Naive B cell (primary cell): ENCODE results near the gene HSD17B12. TPM values are rescaled to one million over a fixed set of nuclear protein-coding genes. Genes with fewer than 3 reads are reported as not detected.
"Not testable (repeated sequence)": the region's sequence is repeated elsewhere in the genome, so short reads cannot be mapped to it uniquely, and the experiment has no call there.

Experiments used
- ATAC-seq, 2 donors: fragments of 150-1000 bp; cut with Tn5 transposase; 2 replicates each; pipeline ENCODE4 v1.10.0; 2021; ENCODE audit warnings: low read depth in 2 of 2, mild to moderate bottlenecking in 2 of 2, moderate library complexity in 2 of 2
- DNase-seq: peaks from one replicate; pipeline ENCODE4 v3.0.0; 2022
- H3K27ac Mint-ChIP-seq, 6 donors: one replicate each; pipeline ENCODE4 v1.8.0; 2020 to 2022; ENCODE audit warnings: mild to moderate bottlenecking in 6 of 6, mixed read lengths in 6 of 6, moderate library complexity in 5 of 6, inconsistent platforms in 2 of 6
- H3K27me3 Mint-ChIP-seq, 3 donors: one replicate each; pipeline ENCODE4 v1.8.0; 2021 to 2022; ENCODE audit warnings: mixed read lengths in 3 of 3, mild to moderate bottlenecking in 1 of 3
- H3K36me3 Mint-ChIP-seq, 2 donors: one replicate each; pipeline ENCODE4 v1.8.0; 2020 to 2022; ENCODE audit warnings: mixed read lengths in 2 of 2, inconsistent platforms in 1 of 2, mild to moderate bottlenecking in 1 of 2
- H3K4me1 Mint-ChIP-seq, 3 donors: one replicate each; pipeline ENCODE4 v1.8.0; 2020 to 2022; ENCODE audit warnings: mixed read lengths in 3 of 3, inconsistent platforms in 1 of 3, mild to moderate bottlenecking in 1 of 3, moderate library complexity in 1 of 3
- H3K4me3 Mint-ChIP-seq, 8 donors: one replicate each; pipeline ENCODE4 v1.8.0; 2020 to 2022; ENCODE audit warnings: mild to moderate bottlenecking in 8 of 8, mixed read lengths in 8 of 8, moderate library complexity in 8 of 8, inconsistent platforms in 2 of 8
- H3K9me3 Mint-ChIP-seq, 7 donors: one replicate each; pipeline ENCODE4 v1.8.0; 2020 to 2022; ENCODE audit warnings: mixed read lengths in 7 of 7, mild to moderate bottlenecking in 5 of 7, inconsistent platforms in 2 of 7, moderate library complexity in 1 of 7
- polyA plus RNA-seq, 6 donors: library from polyadenylated mRNA; unstranded; fragments of 300-500 nt; fragmentation: Illumina TruSeq; gene quantifications; one replicate each; pipeline ENCODE4 v1.2.3, GENCODE V29; 2021; ENCODE audit warnings: low read depth in 6 of 6

HSD17B12 gene
- polyA plus RNA-seq, 6 donors from 2014 or later, result 27.1 to 49.8 (median 40.6) TPM

GRCh38 chr11:43664295-43664694 is 16.2 kb upstream of the HSD17B12 start:
- Mint-ChIP-seq H3K4me3 (no peak overlapping the region), H3K27me3 (peaks cover 11 to 40% (median 35%) of the 10 kb centered on the region in 3 donors), H3K4me1 (no peaks in the 10 kb centered on the region), H3K36me3 (peaks cover 0 to 5% of the 10 kb centered on the region in 2 donors), H3K27ac (peak overlapping the region in 1 of 6 donors; percentile 44), H3K9me3 (peaks cover 0 to 5% (median 0%) of the 10 kb centered on the region in 7 donors)
- no peak for DNase-seq
- no peak for ATAC-seq

- DNase-seq, H3K9me3 Mint-ChIP-seq, H3K36me3 Mint-ChIP-seq, ATAC-seq, H3K27ac Mint-ChIP-seq, H3K4me1 Mint-ChIP-seq, H3K4me3 Mint-ChIP-seq: not testable (repeated sequence)
- peaks cover 29 to 35% (median 30%) of the 10 kb centered on the region in 3 donors for H3K27me3 Mint-ChIP-seq
Measured at GRCh38 chr11:43671284-43671683, 9.3 kb upstream of the HSD17B12 start.

- H3K4me1 Mint-ChIP-seq, result peaks cover 0 to 5% (median 5%) of the 10 kb centered on the region in 3 donors
- no peak overlapping the region for H3K27ac Mint-ChIP-seq
- no peak for ATAC-seq
- no peak for DNase-seq
- no peak overlapping the region for H3K4me3 Mint-ChIP-seq
- H3K9me3 Mint-ChIP-seq, result peaks cover 0 to 3% (median 0%) of the 10 kb centered on the region in 7 donors
- no peaks in the 10 kb centered on the region for H3K36me3 Mint-ChIP-seq
- H3K27me3 Mint-ChIP-seq, result peaks cover 15 to 24% (median 17%) of the 10 kb centered on the region in 3 donors
Measured at GRCh38 chr11:43674560-43674959, 6.0 kb upstream of the HSD17B12 start.

- H3K9me3 Mint-ChIP-seq, result peaks cover 2 to 6% (median 4%) of the 10 kb centered on the region in 7 donors
- H3K4me1 Mint-ChIP-seq, result peaks cover 9 to 24% (median 18%) of the 10 kb centered on the region in 3 donors
- H3K4me3 Mint-ChIP-seq, result peak overlapping the region in 1 of 8 donors; percentile 53
- H3K27me3 Mint-ChIP-seq, result peaks cover 10 to 18% (median 15%) of the 10 kb centered on the region in 3 donors
- no peak overlapping the region for H3K27ac Mint-ChIP-seq
- ATAC-seq (no peak), DNase-seq (no peak)
- no peaks in the 10 kb centered on the region for H3K36me3 Mint-ChIP-seq
Measured at GRCh38 chr11:43676933-43677332, 3.6 kb upstream of the HSD17B12 start.

GRCh38 chr11:43681401-43681942 is 934 bp downstream of the HSD17B12 start:
- peak overlapping the region; percentile 95 to 99 (median 98) for H3K27ac Mint-ChIP-seq

GRCh38 chr11:43682081-43682480 is 1.5 kb downstream of the HSD17B12 start:
- peak overlapping the region; percentile 86 to 98 (median 96) for H3K4me3 Mint-ChIP-seq
- not testable (repeated sequence) for H3K27me3 Mint-ChIP-seq, H3K36me3 Mint-ChIP-seq, H3K9me3 Mint-ChIP-seq, ATAC-seq
- peaks cover 26 to 44% (median 36%) of the 10 kb centered on the region in 3 donors for H3K4me1 Mint-ChIP-seq
- DNase-seq, result peak; percentile 33
- peak overlapping the region; percentile 69 to 98 (median 88) for H3K27ac Mint-ChIP-seq

More at GRCh38 chr11:43681401-43681942, 934 bp downstream of the HSD17B12 start:
- peaks cover 2 to 6% (median 4%) of the 10 kb centered on the region in 7 donors for H3K9me3 Mint-ChIP-seq
- no peak for ATAC-seq
- H3K27me3 Mint-ChIP-seq, result no peaks in the 10 kb centered on the region
- peak overlapping the region; percentile 86 to 98 (median 96) for H3K4me3 Mint-ChIP-seq
- peaks cover 0 to 6% of the 10 kb centered on the region in 2 donors for H3K36me3 Mint-ChIP-seq
- peaks cover 26 to 43% (median 36%) of the 10 kb centered on the region in 3 donors for H3K4me1 Mint-ChIP-seq
- DNase-seq, result no peak

GRCh38 chr11:43685440-43685839 is 4.9 kb downstream of the HSD17B12 start:
- H3K4me1 Mint-ChIP-seq, result peaks cover 33 to 44% (median 37%) of the 10 kb centered on the region in 3 donors
- DNase-seq (no peak), ATAC-seq (no peak)
- H3K9me3 Mint-ChIP-seq, result peaks cover 0 to under 1% (median 0%) of the 10 kb centered on the region in 7 donors
- no peaks in the 10 kb centered on the region for H3K27me3 Mint-ChIP-seq
- H3K4me3 Mint-ChIP-seq, result peak overlapping the region in 1 of 8 donors; percentile 58
- peaks cover 10 to 11% of the 10 kb centered on the region in 2 donors for H3K36me3 Mint-ChIP-seq
- H3K27ac Mint-ChIP-seq, result peak overlapping the region in 1 of 6 donors; percentile 63

- no peak for DNase-seq
- ATAC-seq, result no peak
- Mint-ChIP-seq H3K9me3 (no peaks in the 10 kb centered on the region), H3K36me3 (peaks cover 10 to 11% of the 10 kb centered on the region in 2 donors), H3K4me1 (peaks cover 36 to 44% (median 38%) of the 10 kb centered on the region in 3 donors), H3K27me3 (no peaks in the 10 kb centered on the region), H3K4me3 (no peak overlapping the region), H3K27ac (no peak overlapping the region)
Measured at GRCh38 chr11:43686207-43686606, 5.7 kb downstream of the HSD17B12 start.

- no peak overlapping the region for H3K4me3 Mint-ChIP-seq
- no peaks in the 10 kb centered on the region for H3K27me3 Mint-ChIP-seq
- ATAC-seq, result no peak
- peaks cover 18 to 20% of the 10 kb centered on the region in 2 donors for H3K36me3 Mint-ChIP-seq
- no peaks in the 10 kb centered on the region for H3K9me3 Mint-ChIP-seq
- H3K4me1 Mint-ChIP-seq, result peaks cover 35 to 38% (median 38%) of the 10 kb centered on the region in 3 donors
- DNase-seq, result no peak
- peak overlapping the region in 1 of 6 donors; percentile 6 for H3K27ac Mint-ChIP-seq
Measured at GRCh38 chr11:43687120-43687791, 6.7 kb downstream of the HSD17B12 start.

- Mint-ChIP-seq H3K27me3 (no peaks in the 10 kb centered on the region), H3K4me3 (no peak overlapping the region), H3K36me3 (peaks cover 14 to 18% of the 10 kb centered on the region in 2 donors), H3K27ac (no peak overlapping the region), H3K9me3 (no peaks in the 10 kb centered on the region), H3K4me1 (peaks cover 32 to 40% (median 36%) of the 10 kb centered on the region in 3 donors)
- no peak for DNase-seq
- no peak for ATAC-seq
Measured at GRCh38 chr11:43688394-43688793, 7.9 kb downstream of the HSD17B12 start.

- Mint-ChIP-seq H3K27me3 (no peaks in the 10 kb centered on the region), H3K4me1 (peaks cover 37 to 42% (median 38%) of the 10 kb centered on the region in 3 donors), H3K4me3 (no peak overlapping the region)
Measured at GRCh38 chr11:43689167-43689566, 8.6 kb downstream of the HSD17B12 start.

GRCh38 chr11:43690929-43691725 is 10.6 kb downstream of the HSD17B12 start:
- ATAC-seq (no peak), DNase-seq (no peak)
- H3K4me1 Mint-ChIP-seq, result peaks cover 40 to 46% (median 43%) of the 10 kb centered on the region in 3 donors
- peak overlapping the region in 2 of 6 donors; percentile 17 to 49 for H3K27ac Mint-ChIP-seq
- peaks cover 14 to 18% of the 10 kb centered on the region in 2 donors for H3K36me3 Mint-ChIP-seq
- no peaks in the 10 kb centered on the region for H3K27me3 Mint-ChIP-seq
- no peaks in the 10 kb centered on the region for H3K9me3 Mint-ChIP-seq
- H3K4me3 Mint-ChIP-seq, result no peak overlapping the region

More at GRCh38 chr11:43689167-43689566, 8.6 kb downstream of the HSD17B12 start:
- Mint-ChIP-seq H3K36me3 (peaks cover 14 to 18% of the 10 kb centered on the region in 2 donors), H3K27ac (no peak overlapping the region), H3K9me3 (no peaks in the 10 kb centered on the region)
- no peak for ATAC-seq
- no peak for DNase-seq

- ATAC-seq (no peak), DNase-seq (no peak)
- no peaks in the 10 kb centered on the region for H3K9me3 Mint-ChIP-seq
- H3K4me3 Mint-ChIP-seq, result no peak overlapping the region
- peaks cover 14 to 18% of the 10 kb centered on the region in 2 donors for H3K36me3 Mint-ChIP-seq
- no peak overlapping the region for H3K27ac Mint-ChIP-seq
- H3K4me1 Mint-ChIP-seq, result peaks cover 42 to 51% (median 43%) of the 10 kb centered on the region in 3 donors
- no peaks in the 10 kb centered on the region for H3K27me3 Mint-ChIP-seq
Measured at GRCh38 chr11:43691806-43692205, 11.3 kb downstream of the HSD17B12 start.
